ENCODE measurements around the gene SRSF7.
"Not testable (repeated sequence)": the region's sequence is repeated elsewhere in the genome, so short reads cannot be mapped to it uniquely, and the experiment has no call there.

The SRSF7 gene

DNA sequence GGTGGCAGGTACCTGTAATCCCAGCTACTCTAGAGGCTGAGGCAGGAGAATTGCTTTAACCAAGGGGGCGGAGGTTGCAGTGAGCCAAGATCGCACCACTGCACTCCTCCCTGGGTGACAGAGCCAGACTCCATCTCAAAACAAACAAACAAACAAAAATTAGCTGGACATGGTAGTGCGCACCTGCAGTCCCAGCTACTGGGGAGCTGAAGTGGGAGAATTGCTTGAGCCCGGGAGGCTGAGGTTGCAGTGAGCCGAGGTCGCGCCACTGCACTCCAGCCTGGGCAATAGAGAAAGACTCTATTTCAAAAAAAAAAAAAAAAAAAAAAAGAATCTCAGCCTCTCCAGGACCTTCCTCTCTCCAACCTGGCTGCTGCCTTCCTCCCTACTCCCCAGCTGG is 20.1 kb downstream of the SRSF7 start:
- no peak for DNase-seq

DNA sequence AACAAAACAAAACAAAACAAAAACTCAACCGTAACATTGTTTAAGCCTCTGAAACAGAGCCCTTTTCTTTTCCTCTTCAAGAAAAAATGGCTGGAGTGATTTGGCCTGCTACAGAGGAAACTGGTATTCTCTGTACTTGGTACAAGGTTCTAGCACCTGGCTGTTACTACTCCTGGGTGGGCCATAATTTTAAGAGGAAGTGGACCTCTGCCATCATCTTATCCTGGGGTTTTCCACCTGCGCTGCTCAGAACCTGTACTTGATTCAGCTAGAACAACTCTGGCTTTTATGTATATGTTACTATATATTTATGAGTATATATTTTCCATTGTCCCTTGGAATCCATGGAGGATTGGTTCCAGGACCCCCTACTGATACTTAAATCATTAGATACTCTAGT is 22.5 kb downstream of the SRSF7 start:
- no peak for DNase-seq

DNA sequence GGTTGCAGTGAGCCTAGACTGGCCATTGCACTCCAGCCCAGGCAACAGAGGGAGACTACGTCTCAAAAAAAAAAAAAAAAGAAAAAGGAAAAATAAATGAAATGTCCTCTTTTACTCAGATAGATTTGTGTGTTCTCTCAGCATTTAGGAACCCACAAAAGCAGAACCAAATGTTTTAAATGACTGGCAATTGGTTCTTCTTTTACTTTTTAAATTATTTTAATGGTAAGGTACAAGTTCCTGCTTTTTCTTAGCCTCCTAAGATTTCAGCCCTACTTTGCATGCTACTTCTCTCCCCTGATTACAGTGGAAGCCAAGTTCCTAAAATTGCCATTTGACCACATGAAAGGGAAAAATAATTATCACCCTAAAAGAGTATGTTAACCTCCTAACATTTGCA is 23.5 kb downstream of the SRSF7 start:
- no peak for DNase-seq

DNA sequence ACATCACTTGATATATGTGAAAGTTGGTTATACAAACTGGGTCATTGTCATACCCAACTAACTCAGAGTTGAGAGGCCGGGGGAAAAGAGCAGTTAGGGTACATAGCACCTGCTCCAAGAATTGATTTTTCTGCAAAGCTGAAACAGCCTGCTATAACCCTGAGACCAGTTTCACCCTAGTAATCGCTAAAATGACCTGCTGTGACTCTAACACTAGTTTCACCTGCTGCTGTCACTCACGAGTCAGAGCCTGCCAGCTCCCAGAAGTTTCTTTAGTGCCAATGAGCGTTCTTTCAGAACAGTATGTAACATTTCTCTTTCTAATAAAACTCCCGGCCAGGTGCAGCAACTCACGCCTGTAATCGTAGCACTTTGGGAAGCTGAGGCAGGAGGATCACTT is 28.0 kb downstream of the SRSF7 start:
- no peak for DNase-seq

DNA sequence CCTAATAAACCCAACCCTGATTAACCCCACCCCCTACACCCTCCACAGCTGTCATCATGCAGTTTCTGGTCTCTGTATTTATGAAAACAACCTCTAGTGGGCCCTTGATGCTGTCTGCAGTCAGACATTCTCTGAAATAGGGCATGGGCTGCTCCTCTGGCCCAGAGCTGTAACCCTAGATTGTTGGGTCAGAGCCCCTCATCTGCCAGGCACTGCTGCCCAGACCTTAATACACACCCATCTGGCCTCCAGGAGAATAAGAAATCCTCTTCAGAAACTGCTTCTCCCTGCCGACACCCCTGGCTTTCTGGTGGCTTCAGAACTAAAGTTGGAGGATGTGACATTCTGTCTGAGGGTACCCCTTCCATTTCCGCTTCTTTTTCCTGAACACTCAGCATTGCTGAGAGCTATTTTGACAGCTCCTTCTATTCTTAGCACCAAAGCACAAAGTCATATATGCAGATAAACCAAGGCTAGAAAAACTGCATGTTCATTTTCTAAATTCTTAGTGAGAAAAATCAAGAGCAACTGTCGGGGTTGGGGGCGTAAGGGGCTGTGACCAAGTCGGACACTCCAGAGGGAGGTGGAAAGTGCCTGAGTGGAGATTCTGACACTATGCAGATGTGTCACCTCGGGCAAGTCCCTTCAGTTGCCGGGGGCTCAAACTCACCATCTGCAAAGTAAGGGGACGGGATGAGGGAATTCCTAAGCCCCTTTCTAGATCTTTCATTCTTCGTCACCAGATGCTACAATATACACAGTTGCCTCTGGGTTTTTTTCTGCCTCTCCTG is 28.7 kb downstream of the SRSF7 start:
- peak; percentile 73 to 75 for DNase-seq

DNA sequence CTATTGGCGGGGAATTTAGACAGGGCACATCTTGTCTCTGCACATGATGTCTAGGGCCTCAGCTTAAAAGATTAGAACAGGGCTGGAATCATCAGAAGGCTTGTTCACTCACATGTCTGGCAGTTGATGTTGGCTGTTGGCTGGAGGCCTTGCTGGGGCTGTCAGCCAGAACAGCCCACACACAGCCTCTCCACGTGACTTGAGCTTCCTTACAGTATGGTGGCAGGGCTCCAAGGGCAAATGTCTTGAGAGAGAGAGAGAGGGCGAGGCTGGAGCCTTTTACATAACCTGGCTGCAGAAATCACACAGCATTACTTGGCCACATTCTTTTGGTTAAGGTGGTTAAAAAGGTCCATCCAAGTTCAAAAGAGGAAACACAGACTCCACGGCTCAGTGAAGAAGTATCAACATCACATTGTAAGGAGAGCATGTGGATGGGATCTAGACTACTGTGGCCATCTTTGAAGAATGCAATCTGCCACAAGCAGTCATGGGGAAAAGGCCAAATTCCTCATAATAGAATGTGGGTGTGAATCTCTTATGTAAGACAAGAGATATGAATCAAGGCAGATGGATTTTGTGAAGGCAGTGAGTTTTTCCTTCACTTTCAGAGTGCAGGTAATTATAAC is 30.4 kb downstream of the SRSF7 start:
- DNase-seq = no peak

DNA sequence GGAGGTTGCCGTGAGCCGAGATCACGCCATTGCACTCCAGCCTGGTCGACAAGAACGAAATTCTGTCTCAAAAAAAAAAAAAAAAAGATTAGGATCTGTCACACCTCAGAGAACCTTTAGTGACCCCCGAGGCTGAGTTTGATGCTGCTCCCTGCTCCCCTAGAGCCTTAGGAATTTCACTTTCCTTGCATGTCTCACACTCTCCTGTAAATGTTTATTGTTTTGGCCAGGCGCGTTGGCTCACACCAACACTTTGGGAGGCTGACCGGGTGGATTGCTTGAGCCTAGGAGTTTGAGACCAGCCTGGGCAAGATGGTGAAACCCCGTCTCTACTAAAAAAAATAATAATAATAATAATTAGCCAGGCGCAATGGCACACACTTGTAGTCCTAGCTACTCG is 31.5 kb downstream of the SRSF7 start:
- no peak for DNase-seq

DNA sequence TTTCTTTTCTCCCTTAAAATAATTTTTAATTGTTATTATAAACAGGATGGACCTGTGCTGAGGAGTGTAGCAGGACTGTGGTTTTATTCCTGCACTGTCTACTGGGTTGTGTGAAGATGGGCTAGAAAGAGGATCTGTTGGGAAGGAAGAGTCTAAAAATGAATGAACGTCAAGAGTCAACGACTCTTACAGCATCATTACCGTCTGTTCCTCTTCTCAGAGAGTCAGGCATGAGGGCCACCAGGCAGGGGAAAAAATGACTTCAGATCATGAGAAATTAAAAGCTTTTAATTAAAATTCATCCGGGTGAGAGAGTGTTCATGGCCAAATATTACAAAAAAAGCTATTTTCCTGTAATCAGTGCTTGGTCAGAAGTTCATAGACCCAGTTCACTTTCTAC is 32.6 kb downstream of the SRSF7 start:
- no peak for DNase-seq

DNA sequence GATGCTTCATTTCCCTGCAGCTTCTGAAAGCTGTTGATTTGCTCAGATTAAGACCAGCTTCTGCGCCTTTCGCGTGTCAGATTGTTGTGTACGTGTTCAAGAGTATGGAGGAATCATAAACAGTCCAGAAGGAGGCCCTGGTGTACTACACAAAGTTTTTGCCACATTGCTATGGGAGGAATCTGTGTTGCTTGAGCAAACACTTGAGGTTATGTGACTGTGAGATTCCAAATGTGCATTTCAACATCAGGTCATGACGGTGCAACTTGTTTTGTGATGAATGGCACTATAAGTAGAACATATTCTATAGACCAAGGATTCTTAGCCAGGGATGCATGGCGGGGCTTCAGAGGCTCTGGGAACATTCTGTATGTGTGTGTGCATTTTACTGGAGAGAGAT is 35.0 kb downstream of the SRSF7 start:
- DNase-seq = no peak

DNA sequence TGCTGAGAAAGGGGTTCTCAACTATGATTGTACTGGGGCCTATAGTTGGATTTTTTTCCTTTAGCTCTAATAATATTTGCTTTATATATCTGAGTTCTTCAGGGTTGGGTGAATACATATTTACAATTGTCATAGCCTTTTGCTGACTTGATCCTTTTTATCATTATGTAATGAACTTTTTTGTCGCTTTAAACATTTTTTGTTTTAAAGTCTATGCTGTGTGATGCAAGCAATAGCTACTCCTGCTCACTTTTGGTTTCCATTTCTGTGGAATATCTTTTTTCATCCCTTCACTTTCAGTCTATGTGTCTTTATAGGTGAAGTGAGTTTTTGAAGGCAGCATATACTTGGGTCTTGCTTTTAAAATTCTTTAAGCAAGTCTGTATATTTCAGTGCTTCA is 36.2 kb downstream of the SRSF7 start:
- DNase-seq = not testable (repeated sequence)

DNA sequence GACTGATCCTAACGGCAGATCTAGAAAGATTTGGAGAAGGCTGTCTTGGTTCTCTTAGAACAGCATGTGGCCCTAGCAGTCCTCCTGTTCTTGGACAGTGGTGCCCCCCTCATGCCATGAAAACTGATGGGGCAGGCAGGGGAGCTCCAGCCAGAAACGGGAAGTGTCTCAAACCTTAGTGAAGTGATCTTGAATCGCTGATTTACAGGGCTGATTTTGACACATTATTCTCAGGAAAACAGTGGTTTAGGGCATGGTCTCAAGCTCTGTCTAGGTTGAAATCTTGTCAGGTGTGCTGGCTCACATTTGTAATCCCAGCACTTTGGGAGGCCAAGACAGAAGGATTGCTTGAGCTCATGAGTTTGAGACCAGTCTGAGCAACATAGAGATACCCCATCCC is 37.8 kb downstream of the SRSF7 start:
- DNase-seq = no peak

DNA sequence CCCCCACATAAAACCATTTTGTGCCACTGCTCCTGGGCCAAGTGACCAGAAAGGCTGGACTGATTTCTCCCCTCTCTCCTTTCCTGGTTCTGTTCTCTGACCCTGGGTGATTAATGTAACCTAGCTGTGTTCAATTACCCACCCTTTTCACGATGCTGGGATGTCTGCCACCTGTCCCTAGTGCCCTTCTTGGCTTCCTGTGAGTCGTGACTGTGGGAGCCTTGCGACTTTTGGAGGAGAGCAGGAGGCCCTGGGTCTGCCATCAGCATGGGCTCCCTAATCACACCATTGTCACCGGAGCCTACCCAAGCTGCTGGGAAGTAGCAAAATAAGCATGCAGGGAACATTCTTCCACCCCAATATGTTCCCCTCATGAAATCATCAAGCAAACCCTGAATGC is 38.3 kb downstream of the SRSF7 start:
- DNase-seq = no peak

DNA sequence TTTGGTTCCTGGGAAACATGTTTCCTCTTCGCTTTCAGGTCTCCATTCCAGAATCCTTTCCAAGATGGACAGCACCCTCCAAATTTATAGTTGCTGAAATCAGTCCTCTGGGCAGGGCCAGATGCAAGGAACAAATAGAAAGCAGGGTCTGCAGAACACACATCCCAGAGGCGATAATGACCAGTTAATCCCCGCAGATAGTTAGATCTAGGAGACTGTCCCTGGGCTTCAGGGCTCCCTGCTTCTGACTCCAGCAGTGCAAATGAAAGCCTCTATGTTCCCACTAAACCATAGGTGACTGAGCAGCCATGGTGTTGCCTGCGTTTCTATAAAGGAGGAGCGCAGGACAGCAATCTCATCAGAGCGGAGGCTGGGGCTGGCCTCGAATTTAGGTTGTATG is 38.7 kb downstream of the SRSF7 start:
- DNase-seq = no peak

DNA sequence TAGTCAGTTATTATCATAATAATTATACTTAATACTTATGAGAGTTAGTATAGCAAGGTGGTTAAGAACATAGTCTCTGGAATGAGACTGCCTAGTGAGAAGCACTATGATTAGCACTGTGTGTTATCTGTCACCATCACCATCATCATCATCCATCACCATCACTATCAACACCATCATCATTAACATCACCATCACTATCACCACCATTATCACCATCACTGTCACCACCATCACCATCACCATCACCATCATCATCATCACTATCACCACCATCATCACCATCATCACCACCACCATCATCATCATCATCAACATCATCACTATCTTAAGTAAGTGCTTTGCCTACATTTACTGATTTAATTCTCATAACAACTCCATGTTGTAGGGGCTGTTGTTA is 39.6 kb downstream of the SRSF7 start:
- DNase-seq = no peak

DNA sequence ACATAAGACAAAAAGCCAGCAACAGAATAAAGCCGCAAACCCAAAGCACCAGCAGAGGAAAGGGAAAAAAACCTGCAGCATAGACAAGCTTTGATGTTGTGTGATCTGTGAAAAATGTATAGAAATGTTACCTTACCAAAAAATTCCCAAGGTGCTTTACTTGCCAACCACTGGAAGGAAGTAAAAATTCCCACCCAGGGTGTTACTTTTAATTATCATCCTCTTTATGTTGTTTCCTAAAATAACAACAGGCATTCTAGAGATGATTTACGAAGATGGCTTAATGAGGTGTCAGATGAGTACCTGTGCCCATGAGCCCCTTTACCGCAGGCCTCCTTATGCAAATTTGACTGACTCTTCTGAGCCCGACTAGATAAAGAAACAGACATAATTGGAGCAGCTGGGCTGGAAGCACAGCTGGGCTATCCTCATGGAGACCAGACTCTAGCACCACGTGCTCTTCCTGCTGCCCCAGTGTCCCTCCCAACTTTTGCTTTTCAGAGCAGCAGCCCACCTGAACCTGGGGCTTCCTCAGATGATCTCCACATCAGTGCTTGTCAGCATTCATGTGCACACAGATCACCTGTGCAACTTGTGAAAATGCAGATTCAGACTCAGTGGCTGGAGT is 41.5 kb downstream of the SRSF7 start:
- peak; percentile 39 to 50 for DNase-seq

DNA sequence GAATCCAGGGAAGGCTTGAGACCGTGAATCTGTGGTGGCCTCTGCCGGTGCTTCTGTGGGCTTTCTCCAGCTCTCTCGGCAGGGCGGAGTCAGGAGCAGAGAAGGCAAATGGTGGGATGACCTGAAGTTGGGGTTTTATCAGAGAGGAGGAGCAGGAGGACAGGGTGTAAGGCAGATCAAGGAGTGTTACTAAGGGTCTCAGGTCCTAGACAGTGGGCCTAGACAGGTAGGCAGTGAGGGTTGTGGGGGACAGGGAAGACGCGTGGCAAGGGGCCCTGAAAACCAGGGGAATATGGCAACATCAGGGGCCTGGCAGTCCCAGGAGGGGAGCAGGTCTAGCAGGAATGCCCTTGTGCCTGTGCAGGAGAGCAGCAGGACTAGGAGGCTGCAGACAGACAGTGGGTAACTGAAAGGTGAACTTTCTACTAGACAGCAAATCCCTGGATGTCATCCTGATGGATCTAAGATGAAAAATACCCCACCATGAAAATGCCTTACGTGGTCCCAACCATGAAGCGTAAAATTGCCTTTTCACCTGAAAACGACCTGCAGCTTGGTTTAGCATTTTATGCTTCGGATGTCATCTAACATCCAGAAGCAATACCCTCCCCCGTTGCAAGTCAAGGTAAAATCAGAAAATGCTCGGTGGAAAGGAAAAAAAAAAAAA is 42.1 kb downstream of the SRSF7 start:
- DNase-seq = no peak

DNA sequence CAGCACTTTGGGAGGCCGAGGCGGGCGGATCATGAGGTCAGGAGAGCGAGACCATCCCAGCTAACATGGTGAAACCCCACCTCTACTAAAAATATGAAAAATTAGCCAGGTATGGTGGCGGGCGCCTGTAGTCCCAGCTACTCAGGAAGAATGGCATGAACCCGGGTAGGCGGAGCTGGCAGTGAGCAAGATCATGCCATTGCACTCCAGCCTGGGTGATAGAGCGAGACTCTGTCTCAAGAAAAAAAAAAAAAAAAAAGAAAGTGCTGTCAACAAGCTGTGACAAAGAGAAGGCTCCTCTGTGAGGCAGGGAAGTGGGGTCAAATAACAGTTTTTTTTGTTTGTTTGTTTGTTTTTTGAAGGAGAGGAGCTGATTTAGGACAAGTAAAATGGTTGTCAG is 42.7 kb downstream of the SRSF7 start:
- not testable (repeated sequence) for DNase-seq

DNA sequence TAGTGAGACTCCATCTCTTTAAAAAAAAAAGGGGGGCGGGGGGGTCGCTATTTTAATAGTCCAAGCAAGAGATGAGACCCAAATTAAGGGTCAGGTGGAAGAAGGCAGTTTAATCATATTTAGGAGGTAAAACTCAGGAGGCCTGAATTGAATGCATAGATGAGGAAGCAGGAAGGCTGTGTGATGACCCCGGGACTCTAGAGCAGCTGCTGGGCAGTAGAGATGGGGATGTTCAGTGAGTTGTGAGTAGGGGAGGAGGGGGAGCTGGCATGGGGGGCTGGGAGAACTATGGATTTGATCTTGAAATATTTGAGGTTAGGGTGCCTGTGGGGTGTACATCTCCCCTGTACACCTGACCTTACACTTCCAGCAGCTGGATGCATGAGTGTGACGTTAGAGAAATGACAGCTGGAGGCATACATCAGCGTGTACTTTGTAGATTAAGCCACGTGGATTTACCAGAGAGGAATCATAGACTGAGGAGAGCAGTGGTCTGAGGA is 44.3 kb downstream of the SRSF7 start:
- DNase-seq = no peak

DNA sequence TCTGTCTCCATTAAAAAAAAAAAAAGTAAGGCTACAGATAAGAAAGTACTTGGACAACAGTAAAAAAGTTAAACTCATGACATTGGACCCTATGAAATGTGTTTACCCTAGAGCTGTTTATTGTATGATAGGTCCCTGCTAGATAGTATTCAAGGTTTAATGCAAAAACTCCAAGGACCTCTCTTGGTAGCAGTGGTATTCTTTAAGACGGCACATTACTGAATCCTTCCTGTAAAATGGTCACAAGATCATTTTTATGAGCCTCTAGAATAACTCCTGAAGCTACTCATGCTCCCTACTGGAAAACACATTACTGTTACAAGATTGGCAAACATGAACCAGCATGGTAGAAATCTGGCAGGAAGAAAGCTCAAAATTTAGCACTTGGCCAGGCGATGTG is 46.5 kb downstream of the SRSF7 start:
- no peak for DNase-seq

DNA sequence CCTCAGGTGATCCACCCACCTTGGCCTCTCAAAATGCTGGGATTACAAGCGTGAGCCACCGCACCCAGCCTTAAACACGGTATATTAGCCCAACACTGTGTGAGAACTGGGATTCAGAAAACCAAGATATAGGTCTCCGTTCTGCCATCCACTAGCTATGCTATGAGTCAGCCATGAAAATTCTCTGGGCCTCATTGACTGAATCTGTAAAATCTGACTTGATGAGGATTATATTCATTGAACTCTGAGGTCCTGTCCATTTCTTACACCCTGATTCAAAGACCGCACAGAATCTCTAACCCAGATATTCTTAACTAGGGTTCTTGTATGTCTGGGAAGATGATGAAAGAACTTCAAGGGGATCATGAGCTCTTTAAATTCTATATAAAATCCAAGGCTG is 47.8 kb downstream of the SRSF7 start:
- DNase-seq = not testable (repeated sequence)

DNA sequence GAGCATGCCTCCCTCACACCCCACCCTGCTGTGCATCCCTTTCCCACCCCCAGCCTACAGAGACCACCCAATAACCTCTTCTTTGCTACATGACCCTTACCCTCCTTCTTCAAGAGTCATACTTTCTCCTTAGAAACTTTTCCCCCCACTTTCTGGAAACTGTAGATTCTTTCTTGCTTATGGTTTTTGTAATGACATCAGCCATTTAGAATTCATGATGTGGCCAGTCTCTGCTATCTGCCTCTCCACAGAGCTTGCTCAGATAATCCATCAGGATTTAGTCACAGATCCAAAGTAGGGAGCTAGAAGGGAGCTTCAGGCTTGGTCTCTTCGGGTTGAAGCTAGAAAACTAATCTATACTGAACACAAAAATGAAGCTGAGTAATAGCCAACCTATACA is 48.7 kb downstream of the SRSF7 start:
- no peak for DNase-seq

DNA sequence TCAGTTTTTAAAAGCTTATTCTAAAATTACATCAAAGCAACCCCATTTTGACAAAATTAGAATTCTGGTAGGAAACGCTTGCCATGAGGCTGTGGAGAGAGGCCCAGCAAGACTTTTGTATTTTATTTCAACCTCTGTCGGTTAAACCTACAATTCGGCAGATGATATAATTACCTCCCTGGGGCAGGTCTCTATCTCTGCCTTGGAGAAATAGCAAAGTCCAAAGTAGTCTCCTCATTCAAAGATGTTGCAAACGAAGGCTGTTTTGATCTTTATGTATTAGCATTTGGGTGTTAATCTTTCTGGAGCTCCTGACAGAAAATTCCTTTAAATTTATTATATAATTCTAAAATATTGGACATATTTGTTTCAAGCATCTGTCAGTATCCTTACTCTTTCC is 49.6 kb downstream of the SRSF7 start:
- DNase-seq = no peak

DNA sequence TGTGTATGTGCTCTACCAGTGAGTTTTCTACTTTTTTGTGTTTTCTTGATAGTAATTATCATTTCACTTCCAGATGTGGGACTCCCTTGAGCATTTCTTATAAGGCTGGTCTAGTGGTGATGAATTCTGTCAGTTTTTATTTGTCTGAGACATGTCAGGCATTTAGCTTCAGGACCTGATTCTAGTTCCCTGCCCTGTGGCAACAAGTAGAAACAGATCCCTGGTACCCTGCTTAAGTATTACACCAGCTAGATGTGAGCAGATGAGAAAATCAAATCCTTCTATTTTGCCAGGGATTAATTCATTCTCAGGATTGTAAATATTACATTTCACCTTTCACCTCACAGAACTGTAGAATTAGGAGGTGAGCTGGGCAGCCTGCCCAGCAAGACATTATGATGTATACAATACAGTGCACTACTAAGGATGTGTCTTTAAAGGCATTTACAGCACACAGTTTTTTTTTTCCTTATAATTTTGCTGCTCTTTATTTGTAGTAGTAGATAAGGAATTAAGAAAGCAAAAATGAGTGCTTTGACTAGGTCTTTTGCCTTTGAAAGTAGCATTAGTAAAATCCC is 50.2 kb downstream of the SRSF7 start:
- no peak for DNase-seq

Data from stimulated activated CD4-positive, alpha-beta T cell treated with anti-CD3 and anti-CD28 coated beads, Interleukin-2, amount 100 ng/mL, for 24 hours (primary cell).